Measurements from ENCODE around the gene MPC1.
"Not testable (repeated sequence)": the region's sequence is repeated elsewhere in the genome, so short reads cannot be mapped to it uniquely, and the experiment has no call there.

The MPC1 gene

DNA sequence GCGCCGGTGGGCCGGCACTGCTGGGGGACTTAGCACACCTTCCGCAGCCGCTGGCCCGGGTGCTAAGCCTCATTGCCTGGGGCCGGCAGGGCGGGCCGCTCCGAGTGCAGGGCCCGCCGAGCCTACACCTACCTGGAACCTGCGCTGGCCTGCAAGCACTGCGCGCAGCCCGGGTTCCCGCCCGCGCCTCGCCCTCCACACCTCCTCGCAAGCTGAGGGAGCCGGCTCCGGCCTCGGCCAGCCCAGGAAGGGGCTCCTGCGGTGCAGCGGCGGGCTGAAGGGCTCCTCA is 10.7 kb upstream of the MPC1 start:
- no peaks in the 10 kb centered on the region for H3K4me1 ChIP-seq (ENCODE audit: control insufficient read depth, insufficient read depth, low read length)
- H3K4me3 ChIP-seq (ENCODE audit: low read length in 2 of 2), result no peak overlapping the region
- no peak overlapping the region for H3K27ac ChIP-seq (ENCODE audit: low read length)
- no peak overlapping the region for H3K9ac ChIP-seq (ENCODE audit: low read length in 2 of 2)
- H3K36me3 ChIP-seq (ENCODE audit: control insufficient read depth in 2 of 2, insufficient read depth in 2 of 2, low read length in 2 of 2), result no peaks in the 10 kb centered on the region
- peaks cover 22 to 25% of the 10 kb centered on the region in 2 donors for H3K27me3 ChIP-seq (ENCODE audit: control insufficient read depth in 1 of 2, insufficient read depth in 2 of 2, low read length in 2 of 2)
- H3K9me3 ChIP-seq (ENCODE audit: control insufficient read depth in 2 of 2, low read length in 2 of 2), result no peaks in the 10 kb centered on the region

DNA sequence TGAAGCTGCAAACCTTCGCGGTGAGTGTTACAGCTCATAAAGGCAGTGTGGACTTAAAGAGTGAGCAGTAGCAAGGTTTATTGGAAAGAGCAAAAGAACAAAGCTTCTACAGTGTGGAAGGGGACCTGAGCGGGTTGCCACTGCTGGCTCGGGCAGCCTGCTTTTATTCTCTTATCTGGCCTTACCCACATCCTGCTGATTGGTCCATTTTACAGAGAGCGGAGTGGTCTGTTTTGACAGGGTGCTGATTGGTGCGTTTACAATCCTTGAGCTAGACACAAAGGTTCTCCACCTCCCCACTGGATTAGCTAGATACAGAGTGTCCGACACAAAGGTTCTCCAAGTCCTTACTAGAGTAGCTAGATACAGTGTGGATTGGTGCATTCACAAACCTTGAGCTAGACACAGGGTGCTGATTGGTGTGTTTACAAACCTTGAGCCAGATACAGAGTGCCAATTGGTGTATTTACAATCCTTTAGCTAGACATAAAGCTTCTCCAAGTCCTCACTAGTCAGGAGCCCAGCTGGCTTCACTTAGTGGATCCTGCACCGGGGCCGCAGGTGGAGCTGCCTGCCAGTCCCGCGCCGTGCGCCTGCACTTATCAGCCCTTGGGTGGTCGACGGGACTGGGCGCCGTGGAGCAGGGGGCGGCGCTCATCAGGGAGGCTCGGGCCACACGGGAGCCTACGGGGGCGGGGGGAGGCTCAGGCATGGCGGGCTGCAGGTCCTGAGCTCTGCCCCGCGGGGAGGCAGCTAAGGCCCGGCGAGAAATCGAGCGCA is 10.2 kb upstream of the MPC1 start:
- peaks cover 19 to 23% of the 10 kb centered on the region in 2 donors for H3K27me3 ChIP-seq (ENCODE audit: control insufficient read depth in 1 of 2, insufficient read depth in 2 of 2, low read length in 2 of 2)
- not testable (repeated sequence) for H3K9ac ChIP-seq (ENCODE audit: low read length in 2 of 2); H3K36me3 ChIP-seq (ENCODE audit: control insufficient read depth in 2 of 2, insufficient read depth in 2 of 2, low read length in 2 of 2); H3K27ac ChIP-seq (ENCODE audit: low read length); H3K4me1 ChIP-seq (ENCODE audit: control insufficient read depth, insufficient read depth, low read length); H3K9me3 ChIP-seq (ENCODE audit: control insufficient read depth in 2 of 2, low read length in 2 of 2); H3K4me3 ChIP-seq (ENCODE audit: low read length in 2 of 2)

DNA sequence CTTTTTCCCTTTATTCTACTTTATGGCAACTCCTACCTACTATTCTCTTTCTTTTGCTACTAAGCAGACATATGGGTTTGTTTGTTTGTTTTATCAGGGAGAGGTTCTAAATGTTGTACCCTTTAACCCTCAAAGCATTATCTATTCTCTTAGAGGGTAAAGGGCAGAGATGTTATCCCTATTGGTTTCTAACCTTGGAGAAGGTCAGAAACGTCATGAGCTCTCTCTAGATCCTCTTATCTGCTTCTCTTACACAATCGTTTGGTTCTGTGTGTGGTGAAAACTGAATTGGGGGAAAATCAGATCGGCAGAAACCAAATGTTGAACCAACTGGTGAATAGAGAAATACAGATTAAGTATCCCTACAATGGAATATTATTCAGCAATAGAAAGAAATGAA is 6.4 kb upstream of the MPC1 start:
- Histone ChIP-seq H3K36me3 (ENCODE audit: control insufficient read depth in 2 of 2, insufficient read depth in 2 of 2, low read length in 2 of 2) (no peaks in the 10 kb centered on the region), H3K4me1 (ENCODE audit: control insufficient read depth, insufficient read depth, low read length) (no peaks in the 10 kb centered on the region), H3K9me3 (ENCODE audit: control insufficient read depth in 2 of 2, low read length in 2 of 2) (no peaks in the 10 kb centered on the region), H3K4me3 (ENCODE audit: low read length in 2 of 2) (no peak overlapping the region), H3K27ac (ENCODE audit: low read length) (no peak overlapping the region), H3K27me3 (ENCODE audit: control insufficient read depth in 1 of 2, insufficient read depth in 2 of 2, low read length in 2 of 2) (peaks cover 0 to 2% of the 10 kb centered on the region in 2 donors), H3K9ac (ENCODE audit: low read length in 2 of 2) (no peak overlapping the region)

DNA sequence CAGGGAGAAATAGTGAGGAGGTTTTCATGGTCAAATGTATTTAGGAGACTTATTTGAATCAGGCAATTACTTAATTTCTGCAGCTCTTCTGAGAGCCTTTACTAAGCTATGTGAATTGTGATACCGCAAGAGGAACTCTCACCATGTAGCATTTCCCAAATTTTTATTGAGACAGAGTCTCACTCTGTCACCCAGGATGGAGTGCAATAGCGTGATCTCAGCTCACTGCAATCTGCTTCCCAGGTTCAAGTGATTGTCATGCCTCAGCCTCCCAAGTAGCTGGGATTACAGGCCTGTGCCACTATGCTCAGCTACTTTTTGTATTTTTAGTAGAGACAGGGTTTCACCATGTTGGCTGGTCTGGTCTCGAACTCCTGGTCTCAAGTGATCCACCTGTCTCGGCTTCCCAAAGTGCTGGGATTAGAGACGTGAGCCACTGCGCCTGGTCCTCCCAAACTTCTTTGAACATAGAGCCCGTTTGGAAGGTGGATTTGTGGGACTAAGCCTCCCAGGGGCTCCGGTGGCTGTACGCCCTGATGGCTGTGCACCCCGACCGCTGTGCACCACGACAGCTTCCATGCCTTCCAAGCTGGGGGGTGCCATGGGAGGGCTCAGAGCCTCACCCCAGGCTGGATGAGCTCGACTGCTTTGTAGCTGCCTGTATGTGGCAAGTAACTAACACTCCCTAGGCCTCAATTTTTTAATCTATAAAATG is 5.7 kb upstream of the MPC1 start:
- Histone ChIP-seq H3K36me3 (ENCODE audit: control insufficient read depth in 2 of 2, insufficient read depth in 2 of 2, low read length in 2 of 2) (no peaks in the 10 kb centered on the region), H3K27ac (ENCODE audit: low read length) (no peak overlapping the region), H3K4me3 (ENCODE audit: low read length in 2 of 2) (no peak overlapping the region), H3K9me3 (ENCODE audit: control insufficient read depth in 2 of 2, low read length in 2 of 2) (no peaks in the 10 kb centered on the region), H3K4me1 (ENCODE audit: control insufficient read depth, insufficient read depth, low read length) (peaks cover 2% of the 10 kb centered on the region), H3K27me3 (ENCODE audit: control insufficient read depth in 1 of 2, insufficient read depth in 2 of 2, low read length in 2 of 2) (no peaks in the 10 kb centered on the region), H3K9ac (ENCODE audit: low read length in 2 of 2) (no peak overlapping the region)

DNA sequence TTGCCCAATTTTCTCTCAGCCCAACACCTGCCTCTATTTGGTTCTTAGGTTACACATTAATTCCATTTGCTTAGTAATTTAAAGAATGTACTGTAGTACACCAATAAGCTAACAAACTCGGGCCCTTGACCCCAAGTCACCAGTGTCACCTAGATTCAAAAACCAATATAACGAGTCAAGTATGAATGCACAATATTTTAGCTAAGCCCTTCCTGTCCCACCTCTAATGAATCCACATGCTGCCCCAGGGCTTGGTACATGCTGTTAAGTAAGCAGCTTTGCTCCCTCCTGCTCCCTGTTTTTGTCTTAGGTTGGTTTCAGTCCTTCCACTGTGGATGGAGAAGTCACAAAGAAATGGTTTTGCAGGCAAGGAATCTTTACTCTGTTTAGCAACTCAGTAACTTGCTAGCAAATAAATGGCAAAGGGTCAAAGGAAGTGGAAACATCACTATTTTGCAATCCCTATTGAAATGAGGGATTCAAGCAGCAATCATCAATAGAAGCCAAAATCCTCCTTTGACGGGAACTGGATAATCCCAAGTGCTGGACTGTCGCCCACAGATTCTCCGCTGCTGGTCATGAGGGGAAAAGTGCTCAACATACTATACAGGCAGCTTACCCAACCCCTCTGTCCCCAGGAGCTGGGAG is 5.0 kb upstream of the MPC1 start:
- H3K4me1 ChIP-seq (ENCODE audit: control insufficient read depth, insufficient read depth, low read length), result peaks cover 4% of the 10 kb centered on the region
- H3K36me3 ChIP-seq (ENCODE audit: control insufficient read depth in 2 of 2, insufficient read depth in 2 of 2, low read length in 2 of 2), result no peaks in the 10 kb centered on the region
- H3K27me3 ChIP-seq (ENCODE audit: control insufficient read depth in 1 of 2, insufficient read depth in 2 of 2, low read length in 2 of 2), result no peaks in the 10 kb centered on the region
- H3K9me3 ChIP-seq (ENCODE audit: control insufficient read depth in 2 of 2, low read length in 2 of 2), result no peaks in the 10 kb centered on the region
- H3K27ac ChIP-seq (ENCODE audit: low read length), result no peak overlapping the region
- H3K9ac ChIP-seq (ENCODE audit: low read length in 2 of 2), result no peak overlapping the region
- H3K4me3 ChIP-seq (ENCODE audit: low read length in 2 of 2), result no peak overlapping the region

DNA sequence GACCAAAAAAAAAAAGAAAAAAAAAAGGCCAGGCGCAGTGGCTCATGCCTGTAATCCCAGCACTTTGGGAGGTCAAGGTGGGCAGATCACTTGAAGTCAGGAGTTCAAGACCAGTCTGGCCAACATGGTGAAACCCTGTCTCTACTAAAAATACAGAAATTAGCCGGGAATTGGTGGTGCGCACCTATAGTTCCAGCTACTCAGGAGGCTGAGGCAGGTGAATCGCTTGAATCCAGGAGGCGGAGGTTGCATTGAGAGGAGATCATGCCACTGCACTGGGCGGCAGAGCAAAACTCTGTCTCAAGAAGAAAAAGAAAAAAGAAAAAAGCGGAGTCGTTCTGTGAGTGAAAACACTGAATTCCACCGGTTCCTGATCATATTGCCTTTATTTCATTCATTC is 4.4 kb upstream of the MPC1 start:
- not testable (repeated sequence) for H3K9ac ChIP-seq (ENCODE audit: low read length in 2 of 2); H3K4me1 ChIP-seq (ENCODE audit: control insufficient read depth, insufficient read depth, low read length); H3K27ac ChIP-seq (ENCODE audit: low read length); H3K36me3 ChIP-seq (ENCODE audit: control insufficient read depth in 2 of 2, insufficient read depth in 2 of 2, low read length in 2 of 2); H3K27me3 ChIP-seq (ENCODE audit: control insufficient read depth in 1 of 2, insufficient read depth in 2 of 2, low read length in 2 of 2); H3K9me3 ChIP-seq (ENCODE audit: control insufficient read depth in 2 of 2, low read length in 2 of 2); H3K4me3 ChIP-seq (ENCODE audit: low read length in 2 of 2)

DNA sequence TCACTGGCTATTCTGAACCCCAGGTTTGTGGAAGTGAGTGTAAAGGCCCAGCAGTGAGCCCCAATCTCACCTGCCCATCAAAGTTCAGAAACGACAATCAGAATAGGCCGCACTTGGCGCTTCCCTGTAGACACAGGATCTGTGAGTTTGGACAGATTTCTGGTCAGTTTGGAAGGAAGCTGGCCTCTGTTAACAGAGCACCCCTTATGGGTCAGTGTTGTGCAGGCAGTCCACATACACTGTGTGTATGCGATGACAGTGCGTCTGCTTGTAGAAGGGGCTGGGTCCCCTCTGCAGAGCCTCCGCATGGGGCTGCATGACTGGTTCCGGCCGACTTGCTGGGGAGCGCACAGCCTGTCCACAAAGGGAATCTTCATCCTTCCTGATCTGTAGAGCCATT is 3.4 kb upstream of the MPC1 start:
- no peaks in the 10 kb centered on the region for H3K27me3 ChIP-seq (ENCODE audit: control insufficient read depth in 1 of 2, insufficient read depth in 2 of 2, low read length in 2 of 2)
- H3K27ac ChIP-seq (ENCODE audit: low read length), result no peak overlapping the region
- H3K9ac ChIP-seq (ENCODE audit: low read length in 2 of 2), result no peak overlapping the region
- no peaks in the 10 kb centered on the region for H3K9me3 ChIP-seq (ENCODE audit: control insufficient read depth in 2 of 2, low read length in 2 of 2)
- no peaks in the 10 kb centered on the region for H3K36me3 ChIP-seq (ENCODE audit: control insufficient read depth in 2 of 2, insufficient read depth in 2 of 2, low read length in 2 of 2)
- H3K4me1 ChIP-seq (ENCODE audit: control insufficient read depth, insufficient read depth, low read length), result peaks cover 7% of the 10 kb centered on the region
- H3K4me3 ChIP-seq (ENCODE audit: low read length in 2 of 2), result no peak overlapping the region

DNA sequence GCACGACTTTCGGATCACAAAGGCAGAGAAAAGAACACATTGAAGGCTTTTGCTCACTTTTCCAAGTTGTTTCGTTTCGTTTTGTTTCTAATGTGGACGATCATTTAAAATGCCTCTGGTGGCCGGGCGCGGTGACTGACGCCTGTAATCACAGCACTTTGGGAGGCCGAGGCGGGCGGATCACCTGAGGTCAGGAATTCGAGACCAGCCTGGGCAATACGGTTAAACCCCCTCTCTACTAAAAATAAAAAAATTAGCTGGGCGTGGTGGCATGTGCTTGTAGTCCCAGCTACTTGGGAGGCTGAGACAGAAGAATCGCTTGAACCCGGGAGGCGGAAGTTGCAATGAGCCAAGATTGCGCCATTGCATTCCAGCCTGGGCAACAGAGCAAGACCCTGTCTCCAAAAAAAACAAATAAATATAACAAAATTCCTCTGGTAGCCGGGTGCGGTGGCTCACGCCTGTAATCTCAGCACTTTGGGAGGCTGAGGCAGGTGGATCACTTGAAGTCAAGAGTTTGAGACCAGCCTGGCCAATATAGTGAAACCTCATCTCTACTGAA is 1.1 kb upstream of the MPC1 start:
- not testable (repeated sequence) for H3K9me3 ChIP-seq (ENCODE audit: control insufficient read depth in 2 of 2, low read length in 2 of 2)
- peak overlapping the region; percentile 91 for H3K27ac ChIP-seq (ENCODE audit: low read length)

DNA sequence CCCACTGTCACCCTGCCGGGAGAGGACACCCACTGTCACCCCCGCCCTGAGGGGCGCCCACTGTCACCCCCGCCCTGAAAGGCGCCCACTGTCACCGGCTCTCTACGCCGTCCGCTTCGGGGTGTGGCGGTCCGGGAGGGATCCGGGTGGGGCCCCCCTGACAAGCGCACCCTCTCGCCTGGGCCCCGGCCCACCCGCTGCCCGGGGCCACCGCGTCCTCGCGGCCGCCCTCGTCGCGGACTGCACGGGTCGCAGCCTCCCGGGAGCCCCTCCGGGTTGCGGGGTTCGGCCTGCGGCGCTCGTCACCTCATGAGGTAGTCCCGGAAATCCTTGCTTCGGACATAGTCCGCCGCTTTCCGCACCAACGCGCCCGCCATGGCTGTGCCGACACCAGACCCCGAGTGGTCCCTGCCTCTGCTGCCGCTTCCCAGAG is 224 bp downstream of the MPC1 start:
- Histone ChIP-seq H3K4me1 (ENCODE audit: control insufficient read depth, insufficient read depth, low read length) (peaks cover 7% of the 10 kb centered on the region), H3K9me3 (ENCODE audit: control insufficient read depth in 2 of 2, low read length in 2 of 2) (no peaks in the 10 kb centered on the region), H3K4me3 (ENCODE audit: low read length in 2 of 2) (peak overlapping the region; percentile 85 to 95), H3K27ac (ENCODE audit: low read length) (peak overlapping the region; percentile 91), H3K27me3 (ENCODE audit: control insufficient read depth in 1 of 2, insufficient read depth in 2 of 2, low read length in 2 of 2) (no peaks in the 10 kb centered on the region), H3K36me3 (ENCODE audit: control insufficient read depth in 2 of 2, insufficient read depth in 2 of 2, low read length in 2 of 2) (no peaks in the 10 kb centered on the region), H3K9ac (ENCODE audit: low read length in 2 of 2) (peak overlapping the region; percentile 63 to 85)

More for the DNA sequence above, 1.1 kb upstream of the MPC1 start:
- Histone ChIP-seq H3K4me3 (ENCODE audit: low read length in 2 of 2) (peak overlapping the region; percentile 95 to 97), H3K9ac (ENCODE audit: low read length in 2 of 2) (peak overlapping the region; percentile 78 to 86)
- not testable (repeated sequence) for H3K27me3 ChIP-seq (ENCODE audit: control insufficient read depth in 1 of 2, insufficient read depth in 2 of 2, low read length in 2 of 2); H3K36me3 ChIP-seq (ENCODE audit: control insufficient read depth in 2 of 2, insufficient read depth in 2 of 2, low read length in 2 of 2); H3K4me1 ChIP-seq (ENCODE audit: control insufficient read depth, insufficient read depth, low read length)

DNA sequence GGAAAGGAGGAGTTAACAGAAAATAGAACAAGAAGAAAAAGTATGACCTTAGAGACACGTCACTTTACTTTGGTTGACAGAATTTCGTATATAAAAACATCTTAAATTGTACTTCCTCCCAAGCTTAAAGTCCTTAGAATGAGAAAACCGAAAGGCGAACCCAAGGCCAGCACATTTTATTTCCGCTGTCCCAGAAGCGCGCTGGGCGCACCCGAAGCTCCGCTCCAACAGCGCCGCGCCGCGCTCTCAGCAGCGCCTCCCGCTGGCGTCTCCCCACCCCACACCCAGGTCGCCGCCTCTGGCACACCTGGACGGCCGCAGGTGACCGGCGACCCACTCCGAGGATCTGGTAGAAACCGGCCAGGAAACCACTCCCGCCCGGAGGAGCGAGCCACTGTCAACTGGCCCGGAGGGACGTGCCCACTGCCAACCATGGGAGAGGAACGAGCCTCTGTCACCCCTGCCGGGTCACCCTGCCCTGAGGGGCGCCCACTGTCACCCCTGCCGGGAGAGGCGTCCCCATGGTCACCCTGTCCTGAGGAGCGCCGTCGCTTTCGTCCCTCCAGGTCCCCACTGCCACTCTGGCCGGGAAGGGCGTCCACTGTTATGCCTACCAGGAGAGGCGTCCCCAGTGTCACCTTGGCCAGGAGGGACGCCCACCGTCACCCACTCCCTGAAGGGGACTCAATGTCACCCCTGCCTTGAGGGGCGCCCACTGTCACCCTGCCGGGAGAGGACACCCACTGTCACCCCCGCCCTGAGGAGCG is 824 bp downstream of the MPC1 start:
- Histone ChIP-seq H3K27me3 (ENCODE audit: control insufficient read depth in 1 of 2, insufficient read depth in 2 of 2, low read length in 2 of 2) (no peaks in the 10 kb centered on the region), H3K4me3 (ENCODE audit: low read length in 2 of 2) (peak overlapping the region; percentile 85 to 95), H3K9me3 (ENCODE audit: control insufficient read depth in 2 of 2, low read length in 2 of 2) (no peaks in the 10 kb centered on the region), H3K27ac (ENCODE audit: low read length) (peak overlapping the region; percentile 91), H3K9ac (ENCODE audit: low read length in 2 of 2) (peak overlapping the region; percentile 63 to 85), H3K4me1 (ENCODE audit: control insufficient read depth, insufficient read depth, low read length) (peaks cover 7% of the 10 kb centered on the region), H3K36me3 (ENCODE audit: control insufficient read depth in 2 of 2, insufficient read depth in 2 of 2, low read length in 2 of 2) (no peaks in the 10 kb centered on the region)

All from stomach smooth muscle (tissue), 2 donors.